Endodermal cell (in vitro differentiated cells): ENCODE measurements around the gene ZHX3. TPM values are rescaled to one million over a fixed set of nuclear protein-coding genes. Genes with fewer than 3 reads are reported as not detected.

Source experiments
- DNase-seq: peaks from one replicate; pipeline ENCODE4 v3.0.0-alpha.2; 2017
- H3K27ac ChIP-seq: 2 replicates; pipeline ENCODE4 v1.5.1; 2013; ENCODE audit warnings: mild to moderate bottlenecking, low read depth, low read length, moderate library complexity
- H3K27me3 ChIP-seq: 2 replicates; pipeline ENCODE4 v1.6.1; 2013; ENCODE audit warnings: mild to moderate bottlenecking, low read length, moderate library complexity; ENCODE audit not compliant: insufficient read depth, control insufficient read depth, poor library complexity, severe bottlenecking
- H3K36me3 ChIP-seq: 2 replicates; pipeline ENCODE4 v1.7.0; 2013; ENCODE audit warnings: mild to moderate bottlenecking, low read length, moderate library complexity; ENCODE audit not compliant: control insufficient read depth, insufficient read depth
- H3K4me1 ChIP-seq: one replicate; pipeline ENCODE4 v1.7.0; 2013; ENCODE audit warnings: low read length; ENCODE audit not compliant: control insufficient read depth, insufficient read depth
- H3K4me3 ChIP-seq: 2 replicates; pipeline ENCODE4 v1.5.1; 2013; ENCODE audit warnings: mild to moderate bottlenecking, low read length, moderate library complexity
- H3K9ac ChIP-seq: 2 replicates; pipeline ENCODE4 v1.6.1; 2013; ENCODE audit warnings: mild to moderate bottlenecking, low read length, moderate library complexity; ENCODE audit not compliant: poor library complexity, severe bottlenecking; ENCODE audit errors: extremely low read depth
- H3K9me3 ChIP-seq: 2 replicates; pipeline ENCODE4 v1.6.1; 2013; ENCODE audit warnings: mild to moderate bottlenecking, low read length, moderate library complexity; ENCODE audit not compliant: control insufficient read depth
- H3K27ac Mint-ChIP-seq: 2 replicates; pipeline ENCODE4 v1.8.0; 2020; ENCODE audit warnings: mixed read lengths
- H3K27me3 Mint-ChIP-seq: 2 replicates; pipeline ENCODE4 v1.8.0; 2021; ENCODE audit warnings: mild to moderate bottlenecking, mixed read lengths; ENCODE audit not compliant: insufficient read depth
- H3K36me3 Mint-ChIP-seq: 2 replicates; pipeline ENCODE4 v1.8.0; 2020; ENCODE audit warnings: low read depth, mixed read lengths
- H3K4me1 Mint-ChIP-seq: 2 replicates; pipeline ENCODE4 v1.8.0; 2020; ENCODE audit warnings: mixed read lengths
- H3K4me3 Mint-ChIP-seq: 2 replicates; pipeline ENCODE4 v1.8.0; 2020; ENCODE audit warnings: mild to moderate bottlenecking, moderate library complexity, mixed read lengths
- H3K9me3 Mint-ChIP-seq: 2 replicates; pipeline ENCODE4 v1.8.0; 2020; ENCODE audit warnings: mild to moderate bottlenecking, mixed read lengths
- WGBS, 2 experiments: methylation state at CpG; one replicate each; pipeline versions ENCODE4 v1.1.5 to v1.1.7; 2013; ENCODE audit warnings: missing lambda C conversion rate in 2 of 2, mixed read lengths in 1 of 2; ENCODE audit not compliant: insufficient coverage in 1 of 2, insufficient read length in 1 of 2; 5-methylcytosine and 5-hydroxymethylcytosine counted together
- total RNA-seq, 2 donors: library from RNA; stranded (reverse); fragmentation: NEBNext Ultra II Directional in 1 of 2; extraction: Animal tissue kit (Norgen Biotek cat#: 25700) in 1 of 2; gene quantifications; 2 replicates in 1 of 2; 3 replicates in 1 of 2; pipeline ENCODE4 v1.2.1, GENCODE V29; 2021
- TF ChIP-seq, protein P1 (sequence below): fragments of 200-600 bp; sonication (generic); conservative IDR thresholded peaks from 2 replicates; pipeline ENCODE4 v1.5.0; 2021; ENCODE audit warnings: antibody characterized with exemption, mild to moderate bottlenecking

ZHX3 gene
- total RNA-seq, 2 donors from 2014 or later, result 5.4 to 5.5 TPM

GRCh38 chr20:41234546-41234945 is 83.0 kb downstream of the ZHX3 start:
- Histone ChIP-seq H3K27me3 (no peaks in the 10 kb centered on the region), H3K9ac (no peak overlapping the region), H3K36me3 (no peaks in the 10 kb centered on the region), H3K27ac (no peak overlapping the region), H3K4me3 (no peak overlapping the region), H3K9me3 (no peaks in the 10 kb centered on the region), H3K4me1 (no peaks in the 10 kb centered on the region)
- TF ChIP-seq, protein P1, sequence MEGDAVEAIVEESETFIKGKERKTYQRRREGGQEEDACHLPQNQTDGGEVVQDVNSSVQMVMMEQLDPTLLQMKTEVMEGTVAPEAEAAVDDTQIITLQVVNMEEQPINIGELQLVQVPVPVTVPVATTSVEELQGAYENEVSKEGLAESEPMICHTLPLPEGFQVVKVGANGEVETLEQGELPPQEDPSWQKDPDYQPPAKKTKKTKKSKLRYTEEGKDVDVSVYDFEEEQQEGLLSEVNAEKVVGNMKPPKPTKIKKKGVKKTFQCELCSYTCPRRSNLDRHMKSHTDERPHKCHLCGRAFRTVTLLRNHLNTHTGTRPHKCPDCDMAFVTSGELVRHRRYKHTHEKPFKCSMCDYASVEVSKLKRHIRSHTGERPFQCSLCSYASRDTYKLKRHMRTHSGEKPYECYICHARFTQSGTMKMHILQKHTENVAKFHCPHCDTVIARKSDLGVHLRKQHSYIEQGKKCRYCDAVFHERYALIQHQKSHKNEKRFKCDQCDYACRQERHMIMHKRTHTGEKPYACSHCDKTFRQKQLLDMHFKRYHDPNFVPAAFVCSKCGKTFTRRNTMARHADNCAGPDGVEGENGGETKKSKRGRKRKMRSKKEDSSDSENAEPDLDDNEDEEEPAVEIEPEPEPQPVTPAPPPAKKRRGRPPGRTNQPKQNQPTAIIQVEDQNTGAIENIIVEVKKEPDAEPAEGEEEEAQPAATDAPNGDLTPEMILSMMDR, result no peak
- WGBS, 2 experiments, result 89 to 93% methylated on average over 4 of the region's 4 CpGs
- no peaks in the 10 kb centered on the region for H3K4me1 Mint-ChIP-seq
- no peaks in the 10 kb centered on the region for H3K36me3 Mint-ChIP-seq
- H3K27ac Mint-ChIP-seq, result no peak overlapping the region
- H3K27me3 Mint-ChIP-seq, result no peaks in the 10 kb centered on the region
- peak; percentile 47 for DNase-seq
- H3K9me3 Mint-ChIP-seq, result no peaks in the 10 kb centered on the region
- no peak overlapping the region for H3K4me3 Mint-ChIP-seq

- no peaks in the 10 kb centered on the region for H3K27me3 Mint-ChIP-seq
- Histone ChIP-seq H3K9ac (no peak overlapping the region), H3K4me3 (no peak overlapping the region), H3K27ac (no peak overlapping the region), H3K4me1 (no peaks in the 10 kb centered on the region), H3K9me3 (no peaks in the 10 kb centered on the region), H3K27me3 (no peaks in the 10 kb centered on the region), H3K36me3 (no peaks in the 10 kb centered on the region)
- no peaks in the 10 kb centered on the region for H3K36me3 Mint-ChIP-seq
- WGBS, 2 experiments, result 91 to 100% methylated on average over 1 to 3 of the region's 3 CpGs
- no peak overlapping the region for H3K4me3 Mint-ChIP-seq
- TF ChIP-seq, protein P1, result no peak
- no peak for DNase-seq
- H3K9me3 Mint-ChIP-seq, result no peaks in the 10 kb centered on the region
- no peak overlapping the region for H3K27ac Mint-ChIP-seq
- H3K4me1 Mint-ChIP-seq, result no peaks in the 10 kb centered on the region
These were observed 83.5 kb downstream of the ZHX3 start for GRCh38 chr20:41234041-41234440.

GRCh38 chr20:41232973-41233926 is 84.3 kb downstream of the ZHX3 start:
- TF ChIP-seq, protein P1, result no peak
- Histone ChIP-seq H3K9me3 (no peaks in the 10 kb centered on the region), H3K36me3 (no peaks in the 10 kb centered on the region), H3K27me3 (no peaks in the 10 kb centered on the region), H3K27ac (no peak overlapping the region), H3K4me1 (no peaks in the 10 kb centered on the region), H3K9ac (no peak overlapping the region), H3K4me3 (no peak overlapping the region)
- H3K27ac Mint-ChIP-seq, result no peak overlapping the region
- no peaks in the 10 kb centered on the region for H3K36me3 Mint-ChIP-seq
- DNase-seq, result no peak
- H3K27me3 Mint-ChIP-seq, result no peaks in the 10 kb centered on the region
- H3K9me3 Mint-ChIP-seq, result no peaks in the 10 kb centered on the region
- WGBS, 2 experiments, result 90 to 98% methylated on average over 6 of the region's 6 CpGs
- no peaks in the 10 kb centered on the region for H3K4me1 Mint-ChIP-seq
- no peak overlapping the region for H3K4me3 Mint-ChIP-seq
